GM18508 (cell line): ENCODE data around the gene CLSTN1.
"Not testable (repeated sequence)": the region's sequence is repeated elsewhere in the genome, so short reads cannot be mapped to it uniquely, and the experiment has no call there.

Source experiments
- ATAC-seq: cut with Tn5 transposase; IDR thresholded peaks from one replicate; pipeline ENCODE4 v1.9.1; 2021; ENCODE audit warnings: moderate number of reproducible peaks; ENCODE audit not compliant: insufficient read depth, unreplicated experiment

The CLSTN1 gene

GRCh38 chr1:9770298-9770697, 53.5 kb downstream of the CLSTN1 start:
- no peak for ATAC-seq

GRCh38 chr1:9768983-9769382, 54.8 kb downstream of the CLSTN1 start:
- no peak for ATAC-seq

GRCh38 chr1:9767964-9768668, 55.6 kb downstream of the CLSTN1 start:
- ATAC-seq, result no peak

GRCh38 chr1:9766759-9767442, 56.9 kb downstream of the CLSTN1 start:
- no peak for ATAC-seq

GRCh38 chr1:9764550-9764949, 59.2 kb downstream of the CLSTN1 start:
- ATAC-seq, result no peak

- no peak for ATAC-seq
These were observed 59.9 kb downstream of the CLSTN1 start for GRCh38 chr1:9763914-9764313.

- ATAC-seq, result not testable (repeated sequence)
These were observed 61.3 kb downstream of the CLSTN1 start for GRCh38 chr1:9762446-9762845.

GRCh38 chr1:9761855-9762254, 61.9 kb downstream of the CLSTN1 start:
- no peak for ATAC-seq

- ATAC-seq, result no peak
These were observed 62.9 kb downstream of the CLSTN1 start for GRCh38 chr1:9760824-9761223.

- no peak for ATAC-seq
These were observed 63.8 kb downstream of the CLSTN1 start for GRCh38 chr1:9759939-9760338.

GRCh38 chr1:9758559-9759121, 65.1 kb downstream of the CLSTN1 start:
- ATAC-seq, result no peak

GRCh38 chr1:9755441-9755995, 68.2 kb downstream of the CLSTN1 start:
- ATAC-seq, result no peak

- no peak for ATAC-seq
These were observed 70.6 kb downstream of the CLSTN1 start for GRCh38 chr1:9753121-9753531.

GRCh38 chr1:9751971-9752370, 71.8 kb downstream of the CLSTN1 start:
- ATAC-seq, result no peak

- ATAC-seq, result no peak
These were observed 74.4 kb downstream of the CLSTN1 start for GRCh38 chr1:9749361-9749760.

- not testable (repeated sequence) for ATAC-seq
These were observed 75.4 kb downstream of the CLSTN1 start for GRCh38 chr1:9748391-9748790.

GRCh38 chr1:9746651-9747050, 77.1 kb downstream of the CLSTN1 start:
- no peak for ATAC-seq

GRCh38 chr1:9746211-9746610, 77.6 kb downstream of the CLSTN1 start:
- no peak for ATAC-seq

- ATAC-seq, result no peak
These were observed 79.5 kb downstream of the CLSTN1 start for GRCh38 chr1:9744106-9744799.

- no peak for ATAC-seq
These were observed 86.1 kb downstream of the CLSTN1 start for GRCh38 chr1:9737671-9738070.

- ATAC-seq, result no peak
These were observed 86.7 kb downstream of the CLSTN1 start for GRCh38 chr1:9737057-9737456.
